Endothelial cell (in vitro differentiated cells): Measurements from ENCODE around the gene KRTAP3-2. TPM values are rescaled to one million over a fixed set of nuclear protein-coding genes. Genes with fewer than 3 reads are reported as not detected.
"Not testable (repeated sequence)": the region's sequence is repeated elsewhere in the genome, so short reads cannot be mapped to it uniquely, and the experiment has no call there.

Experiments
- DNase-seq: peaks from one replicate; pipeline ENCODE4 v3.0.0; 2021; ENCODE audit warnings: low spot score
- H3K27ac Mint-ChIP-seq: one replicate; pipeline ENCODE4 v1.8.0; 2021; ENCODE audit warnings: mixed read lengths, inconsistent platforms; ENCODE audit not compliant: unreplicated experiment
- H3K27me3 Mint-ChIP-seq: one replicate; pipeline ENCODE4 v1.8.0; 2021; ENCODE audit warnings: mild to moderate bottlenecking, moderate library complexity, mixed read lengths, inconsistent platforms; ENCODE audit not compliant: unreplicated experiment
- H3K36me3 Mint-ChIP-seq: one replicate; pipeline ENCODE4 v1.8.0; 2021; ENCODE audit warnings: mild to moderate bottlenecking, low read depth, mixed read lengths, inconsistent platforms; ENCODE audit not compliant: unreplicated experiment
- H3K4me1 Mint-ChIP-seq: one replicate; pipeline ENCODE4 v1.8.0; 2021; ENCODE audit warnings: mild to moderate bottlenecking, mixed read lengths, inconsistent platforms; ENCODE audit not compliant: unreplicated experiment
- H3K4me3 Mint-ChIP-seq: one replicate; pipeline ENCODE4 v1.8.0; 2021; ENCODE audit warnings: mild to moderate bottlenecking, mixed read lengths, inconsistent platforms; ENCODE audit not compliant: unreplicated experiment
- H3K9me3 Mint-ChIP-seq: one replicate; pipeline ENCODE4 v1.8.0; 2021; ENCODE audit warnings: mixed read lengths, inconsistent platforms; ENCODE audit not compliant: unreplicated experiment
- CTCF ChIP-seq: fragments of 200-600 bp; sonication (generic); IDR thresholded peaks from one replicate; pipeline ENCODE4 v1.5.0; 2021; ENCODE audit warnings: antibody characterized with exemption; ENCODE audit not compliant: unreplicated experiment
- long read RNA-seq: library from polyadenylated mRNA; unstranded; transcript quantifications from one replicate; pipeline ENCODE4 v2.0.0, GENCODE V29; 2020; ENCODE audit not compliant: unreplicated experiment
- total RNA-seq: library from RNA; stranded (reverse); fragmentation: NEBNext Ultra II Directional; extraction: Animal tissue kit (Norgen Biotek cat#: 25700); gene quantifications from one replicate; pipeline ENCODE4 v1.2.1, GENCODE V29; 2021; ENCODE audit not compliant: unreplicated experiment

The KRTAP3-2 gene
- not detected for total RNA-seq
- long read RNA-seq = 0 reads

- H3K4me3 Mint-ChIP-seq, H3K27ac Mint-ChIP-seq, H3K36me3 Mint-ChIP-seq, H3K9me3 Mint-ChIP-seq, H3K4me1 Mint-ChIP-seq, DNase-seq, H3K27me3 Mint-ChIP-seq: not testable (repeated sequence)
Measured at GRCh38 chr17:40999563-40999962, at the start of gene KRTAP3-2. KRTAP3-2 (minus strand) TSS chr17:40999906; CDS start chr17:40999853, 53 bp downstream.

GRCh38 chr17:41049110-41049509 lies 49.4 kb upstream of the KRTAP3-2 start:
- no peak overlapping the region for H3K27ac Mint-ChIP-seq
- no peak for TF ChIP-seq CTCF
- H3K4me1 Mint-ChIP-seq = no peaks in the 10 kb centered on the region
- no peak for DNase-seq
- peaks cover 1% of the 10 kb centered on the region for H3K27me3 Mint-ChIP-seq
- H3K36me3 Mint-ChIP-seq = no peaks in the 10 kb centered on the region
- no peak overlapping the region for H3K4me3 Mint-ChIP-seq
- H3K9me3 Mint-ChIP-seq = no peaks in the 10 kb centered on the region

- H3K27ac Mint-ChIP-seq = no peak overlapping the region
- H3K4me1 Mint-ChIP-seq = no peaks in the 10 kb centered on the region
- no peaks in the 10 kb centered on the region for H3K9me3 Mint-ChIP-seq
- DNase-seq = no peak
- H3K36me3 Mint-ChIP-seq = no peaks in the 10 kb centered on the region
- peaks cover 1% of the 10 kb centered on the region for H3K27me3 Mint-ChIP-seq
- no peak overlapping the region for H3K4me3 Mint-ChIP-seq
- TF ChIP-seq CTCF = no peak
Measured at GRCh38 chr17:41048441-41048840, 48.7 kb upstream of the KRTAP3-2 start.

- not testable (repeated sequence) for H3K36me3 Mint-ChIP-seq, DNase-seq, H3K9me3 Mint-ChIP-seq, H3K27me3 Mint-ChIP-seq, H3K4me1 Mint-ChIP-seq, H3K27ac Mint-ChIP-seq, H3K4me3 Mint-ChIP-seq
Measured at GRCh38 chr17:41046735-41047465, 47.2 kb upstream of the KRTAP3-2 start, which contains the start of gene KRTAP2-1. KRTAP2-1 (minus strand) TSS chr17:41047316; CDS start chr17:41047267, 49 bp downstream.

GRCh38 chr17:41042953-41043352 lies 43.2 kb upstream of the KRTAP3-2 start:
- no peaks in the 10 kb centered on the region for H3K4me1 Mint-ChIP-seq
- no peak for TF ChIP-seq CTCF
- peaks cover 3% of the 10 kb centered on the region for H3K27me3 Mint-ChIP-seq
- H3K27ac Mint-ChIP-seq = no peak overlapping the region
- H3K9me3 Mint-ChIP-seq = no peaks in the 10 kb centered on the region
- H3K36me3 Mint-ChIP-seq = no peaks in the 10 kb centered on the region
- DNase-seq = no peak
- H3K4me3 Mint-ChIP-seq = no peak overlapping the region

- not testable (repeated sequence) for H3K27me3 Mint-ChIP-seq, H3K36me3 Mint-ChIP-seq, DNase-seq, H3K4me3 Mint-ChIP-seq, H3K27ac Mint-ChIP-seq, H3K9me3 Mint-ChIP-seq, H3K4me1 Mint-ChIP-seq
Measured at GRCh38 chr17:41040783-41041571, 41.3 kb upstream of the KRTAP3-2 start, which contains the start of gene KRTAP1-1. KRTAP1-1 (minus strand) TSS chr17:41041450; CDS start chr17:41041397, 53 bp downstream.
